CD4-positive, alpha-beta T cell (primary cell): ENCODE results near the gene HID1. TPM values are rescaled to one million over a fixed set of nuclear protein-coding genes. Genes with fewer than 3 reads are reported as not detected.

Experiments
- ATAC-seq: fragments of 200-7000 bp; cut with Tn5 transposase; one replicate; pipeline ENCODE4 v1.10.0; 2022; ENCODE audit warnings: mild to moderate bottlenecking; ENCODE audit not compliant: poor library complexity
- CTCF ChIA-PET: fragments of 350-600 bp; sonication (Branson Sonifier 250); formaldehyde crosslinking; loops from one replicate; lab custom pipeline; 2021; ENCODE audit warnings: antibody characterized with exemption, inconsistent platforms; lab: Charles Lee
- POLR2A ChIA-PET: fragments of 350-600 bp; sonication (Branson Sonifier 250); formaldehyde crosslinking; loops from one replicate; lab custom pipeline; 2021; ENCODE audit warnings: antibody characterized with exemption, inconsistent platforms; lab: Charles Lee
- DNase-seq, 14 experiments: peaks; one replicate each; pipeline ENCODE4 v3.0.0-alpha.2; 2013 to 2020; ENCODE audit warnings: mixed read lengths in 2 of 14
- H3K27ac ChIP-seq, 2 donors: one replicate each; pipeline versions ENCODE4 v1.5.1 to v1.7.0; 2013; ENCODE audit warnings: low read length in 2 of 2, low read depth in 1 of 2, mild to moderate bottlenecking in 1 of 2
- H3K27me3 ChIP-seq, 2 experiments: 1 replicate in 1 of 2; 2 replicates in 1 of 2; pipeline versions ENCODE4 v1.6.1 to v1.7.0; 2013; ENCODE audit warnings: low read length in 2 of 2, control low read depth in 1 of 2, mild to moderate bottlenecking in 1 of 2, moderate library complexity in 1 of 2; ENCODE audit not compliant: insufficient read depth in 2 of 2, control insufficient read depth in 1 of 2
- H3K36me3 ChIP-seq: one replicate; pipeline ENCODE4 v1.6.1; 2013; ENCODE audit warnings: low read length, control low read depth; ENCODE audit not compliant: insufficient read depth
- H3K4me1 ChIP-seq: one replicate; pipeline ENCODE4 v1.6.1; 2013; ENCODE audit warnings: low read length, control low read depth; ENCODE audit not compliant: insufficient read depth
- H3K4me3 ChIP-seq: one replicate; pipeline ENCODE4 v1.5.1; 2013; ENCODE audit warnings: mild to moderate bottlenecking, low read length, moderate library complexity
- H3K9me3 ChIP-seq, 2 experiments: 1 replicate in 1 of 2; 2 replicates in 1 of 2; pipeline versions ENCODE4 v1.6.1 to v1.7.0; 2013; ENCODE audit warnings: low read length in 2 of 2, mild to moderate bottlenecking in 2 of 2, control low read depth in 1 of 2, moderate library complexity in 1 of 2; ENCODE audit not compliant: control insufficient read depth in 1 of 2, insufficient read depth in 1 of 2
- H3K27ac Mint-ChIP-seq: one replicate; pipeline ENCODE4 v1.8.0; 2020; ENCODE audit warnings: mixed read lengths
- H3K27me3 Mint-ChIP-seq: one replicate; pipeline ENCODE4 v1.8.0; 2021; ENCODE audit warnings: mixed read lengths
- H3K36me3 Mint-ChIP-seq: one replicate; pipeline ENCODE4 v1.8.0; 2021; ENCODE audit warnings: low read depth, mixed read lengths
- H3K4me1 Mint-ChIP-seq: one replicate; pipeline ENCODE4 v1.8.0; 2021; ENCODE audit warnings: low read depth, mixed read lengths
- H3K4me3 Mint-ChIP-seq: one replicate; pipeline ENCODE4 v1.8.0; 2020; ENCODE audit warnings: mild to moderate bottlenecking, mixed read lengths
- H3K9me3 Mint-ChIP-seq: one replicate; pipeline ENCODE4 v1.8.0; 2020; ENCODE audit warnings: mixed read lengths
- intact Hi-C, 2 experiments: fragments of 100-400 bp; cut with DNase I in 1 of 2; cut with micrococcal nuclease in 1 of 2; formaldehyde crosslinking; loops; one replicate each; pipeline versions ENCODE4 v1.15.1 to v1.9.0; 2023 to 2025; cut with DNase I, micrococcal nuclease
- total RNA-seq, 174 experiments: library from RNA in 2 of 174; stranded (reverse) in 2 of 174; gene quantifications; one replicate each; pipeline ENCODE4 v1.2.3 and lab custom pipeline; 2021 to 2026
- TF ChIP-seq, protein P1 (sequence below): fragments of 200-600 bp; IDR thresholded peaks from one replicate; pipeline ENCODE4 v1.8.0; 2022; ENCODE audit warnings: antibody characterized with exemption, mild to moderate bottlenecking

HID1 gene
- total RNA-seq, 2 experiments from 2014 or later = 31.8 to 31.9 TPM

DNA sequence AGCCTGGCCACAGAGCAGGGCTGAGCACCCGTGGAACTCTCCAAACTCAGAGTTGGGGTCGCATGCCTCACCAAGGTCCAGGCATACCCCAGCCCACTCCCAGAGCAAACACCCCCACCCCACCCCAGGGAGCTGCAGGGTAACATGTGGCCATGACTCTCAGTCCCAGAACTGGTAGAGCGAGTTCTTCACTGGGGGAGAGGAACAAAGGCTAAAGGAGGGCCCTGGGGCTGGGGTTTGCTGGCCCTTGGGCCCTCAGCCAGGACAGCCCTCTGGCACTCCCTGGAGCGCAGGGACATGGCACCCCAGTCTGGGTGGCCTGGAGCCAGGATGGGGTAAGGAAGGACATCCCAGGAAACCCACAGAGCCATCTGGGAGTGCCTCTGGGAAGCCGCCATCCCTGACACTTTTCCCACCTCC, 4.2 kb downstream of the HID1 start:
- Mint-ChIP-seq H3K27me3 (no peaks in the 10 kb centered on the region), H3K4me1 (peaks cover 5% of the 10 kb centered on the region), H3K9me3 (no peaks in the 10 kb centered on the region), H3K4me3 (no peak overlapping the region), H3K27ac (no peak overlapping the region), H3K36me3 (no peaks in the 10 kb centered on the region)
- peaks cover 21% of the 10 kb centered on the region for H3K4me1 ChIP-seq
- no peaks in the 10 kb centered on the region for H3K9me3 ChIP-seq
- ATAC-seq = no peak
- no peak overlapping the region for H3K27ac ChIP-seq
- TF ChIP-seq, protein P1, sequence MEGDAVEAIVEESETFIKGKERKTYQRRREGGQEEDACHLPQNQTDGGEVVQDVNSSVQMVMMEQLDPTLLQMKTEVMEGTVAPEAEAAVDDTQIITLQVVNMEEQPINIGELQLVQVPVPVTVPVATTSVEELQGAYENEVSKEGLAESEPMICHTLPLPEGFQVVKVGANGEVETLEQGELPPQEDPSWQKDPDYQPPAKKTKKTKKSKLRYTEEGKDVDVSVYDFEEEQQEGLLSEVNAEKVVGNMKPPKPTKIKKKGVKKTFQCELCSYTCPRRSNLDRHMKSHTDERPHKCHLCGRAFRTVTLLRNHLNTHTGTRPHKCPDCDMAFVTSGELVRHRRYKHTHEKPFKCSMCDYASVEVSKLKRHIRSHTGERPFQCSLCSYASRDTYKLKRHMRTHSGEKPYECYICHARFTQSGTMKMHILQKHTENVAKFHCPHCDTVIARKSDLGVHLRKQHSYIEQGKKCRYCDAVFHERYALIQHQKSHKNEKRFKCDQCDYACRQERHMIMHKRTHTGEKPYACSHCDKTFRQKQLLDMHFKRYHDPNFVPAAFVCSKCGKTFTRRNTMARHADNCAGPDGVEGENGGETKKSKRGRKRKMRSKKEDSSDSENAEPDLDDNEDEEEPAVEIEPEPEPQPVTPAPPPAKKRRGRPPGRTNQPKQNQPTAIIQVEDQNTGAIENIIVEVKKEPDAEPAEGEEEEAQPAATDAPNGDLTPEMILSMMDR = no peak
- no peak for DNase-seq
- no peaks in the 10 kb centered on the region for H3K36me3 ChIP-seq
- ChIA-PET POLR2A (interaction anchor here (2.1 kb wide), 1 partner anchor 19 kb away, joined by 5 read pairs; the partner anchor contains the start of gene CDR2L), CTCF (no interaction called here)
- intact Hi-C loops = loop anchor here (10.0 kb wide), 2 partner anchors 174 to 206 kb away; no protein-coding TSS in a partner anchor
- H3K27me3 ChIP-seq = peaks cover 0 to 11% of the 10 kb centered on the region in 2 experiments
- no peak overlapping the region for H3K4me3 ChIP-seq

DNA sequence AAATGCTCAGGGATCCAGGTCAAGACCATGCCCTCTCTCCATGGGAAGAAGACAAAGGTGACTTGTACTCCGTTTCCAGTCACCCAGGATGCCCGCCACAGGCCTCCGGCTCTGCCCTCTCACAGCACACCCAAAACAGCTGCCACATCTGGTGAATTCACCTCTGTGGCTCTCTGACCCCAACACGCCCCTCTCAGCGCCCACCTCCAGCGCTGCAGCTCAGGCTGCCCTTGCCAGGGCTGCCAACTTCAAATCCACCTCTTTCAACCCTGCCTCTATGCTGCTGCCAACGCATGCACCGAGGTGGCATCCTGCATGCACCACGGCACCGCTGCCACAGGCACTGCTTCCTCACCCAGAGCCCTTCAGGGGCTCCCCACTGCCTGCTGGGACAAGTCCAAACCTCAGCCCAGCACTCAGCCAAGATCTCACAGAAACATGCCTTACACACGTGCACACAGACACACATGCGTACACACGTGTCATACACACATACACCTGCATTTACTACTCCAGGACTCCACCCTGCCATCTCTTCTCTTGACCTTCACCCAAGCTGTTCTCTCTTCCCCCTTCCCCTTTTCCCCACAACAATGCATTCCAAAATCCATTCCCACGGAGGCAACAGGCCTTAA, 7.5 kb downstream of the HID1 start:
- DNase-seq = no peak

DNA sequence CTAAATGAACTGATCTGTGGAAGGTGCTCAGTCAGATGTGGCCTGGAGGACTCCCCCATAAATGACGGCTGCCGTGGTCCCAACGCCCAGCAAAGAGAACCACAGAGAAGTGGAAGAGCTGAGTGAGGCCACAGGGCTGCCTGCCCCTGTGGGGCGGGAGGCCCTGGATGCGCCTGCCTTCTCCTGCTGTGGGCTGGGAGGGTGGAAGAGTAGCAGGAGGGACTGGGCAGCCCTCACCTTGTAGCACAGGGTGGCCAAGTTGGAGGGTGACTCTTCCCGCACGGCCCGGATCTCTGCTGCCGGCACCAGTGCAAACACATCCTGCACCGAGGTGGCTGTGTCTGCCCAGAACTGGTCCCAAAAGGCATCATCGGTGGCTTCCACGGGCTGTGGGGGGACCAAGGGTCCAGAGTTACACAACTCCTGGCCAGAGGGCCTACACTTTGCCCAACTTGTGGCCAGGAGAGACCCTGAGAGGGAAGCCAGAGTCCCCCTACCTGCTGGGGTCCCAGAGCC, 8.3 kb downstream of the HID1 start:
- Histone ChIP-seq H3K4me1 (peaks cover 12% of the 10 kb centered on the region), H3K36me3 (no peaks in the 10 kb centered on the region), H3K9me3 (no peaks in the 10 kb centered on the region), H3K4me3 (no peak overlapping the region), H3K27me3 (no peaks in the 10 kb centered on the region), H3K27ac (no peak overlapping the region)
- H3K4me3 Mint-ChIP-seq = no peak overlapping the region
- DNase-seq = no peak
- intact Hi-C loops = loop anchor here (5.0 to 10.0 kb wide), 3 partner anchors 83 to 210 kb away; partner anchors contain the start of genes ATP5PD (in 2 of the 2) and KCTD2 (in 2 of the 2)
- TF ChIP-seq, protein P1 = no peak
- H3K9me3 Mint-ChIP-seq = no peaks in the 10 kb centered on the region
- H3K27me3 Mint-ChIP-seq = no peaks in the 10 kb centered on the region
- ATAC-seq = no peak
- POLR2A ChIA-PET = no interaction called here
- H3K27ac Mint-ChIP-seq = no peak overlapping the region
- CTCF ChIA-PET = interaction anchor here (4.5 kb wide), 1 partner anchor 48 kb away, joined by 51 read pairs; the partner anchor contains the start of gene MRPL58
- peaks cover 4% of the 10 kb centered on the region for H3K4me1 Mint-ChIP-seq
- no peaks in the 10 kb centered on the region for H3K36me3 Mint-ChIP-seq

More for the DNA sequence above, 7.5 kb downstream of the HID1 start:
- H3K4me1 ChIP-seq = peaks cover 12% of the 10 kb centered on the region
- POLR2A ChIA-PET = no interaction called here
- H3K4me3 Mint-ChIP-seq = no peak overlapping the region
- peaks cover 4% of the 10 kb centered on the region for H3K4me1 Mint-ChIP-seq
- H3K4me3 ChIP-seq = no peak overlapping the region
- intact Hi-C loops = loop anchor here (5.0 to 10.0 kb wide), 3 partner anchors 82 to 210 kb away; partner anchors contain the start of genes ATP5PD (in 2 of the 2) and KCTD2 (in 2 of the 2)
- no peaks in the 10 kb centered on the region for H3K9me3 ChIP-seq
- CTCF ChIA-PET = no interaction called here
- no peaks in the 10 kb centered on the region for H3K27me3 ChIP-seq
- H3K9me3 Mint-ChIP-seq = no peaks in the 10 kb centered on the region
- no peak for ATAC-seq
- H3K27me3 Mint-ChIP-seq = no peaks in the 10 kb centered on the region
- TF ChIP-seq, protein P1 = no peak
- no peaks in the 10 kb centered on the region for H3K36me3 ChIP-seq
- H3K27ac ChIP-seq = no peak overlapping the region
- H3K27ac Mint-ChIP-seq = no peak overlapping the region
- no peaks in the 10 kb centered on the region for H3K36me3 Mint-ChIP-seq
